HG02852 (cell line): ENCODE data around the gene HPS4.

ENCODE experiments used
- ATAC-seq: cut with Tn5 transposase; IDR thresholded peaks from one replicate; pipeline ENCODE4 v1.9.1; 2021; ENCODE audit warnings: mild to moderate bottlenecking, moderate library complexity; ENCODE audit not compliant: unreplicated experiment

The HPS4 gene

DNA sequence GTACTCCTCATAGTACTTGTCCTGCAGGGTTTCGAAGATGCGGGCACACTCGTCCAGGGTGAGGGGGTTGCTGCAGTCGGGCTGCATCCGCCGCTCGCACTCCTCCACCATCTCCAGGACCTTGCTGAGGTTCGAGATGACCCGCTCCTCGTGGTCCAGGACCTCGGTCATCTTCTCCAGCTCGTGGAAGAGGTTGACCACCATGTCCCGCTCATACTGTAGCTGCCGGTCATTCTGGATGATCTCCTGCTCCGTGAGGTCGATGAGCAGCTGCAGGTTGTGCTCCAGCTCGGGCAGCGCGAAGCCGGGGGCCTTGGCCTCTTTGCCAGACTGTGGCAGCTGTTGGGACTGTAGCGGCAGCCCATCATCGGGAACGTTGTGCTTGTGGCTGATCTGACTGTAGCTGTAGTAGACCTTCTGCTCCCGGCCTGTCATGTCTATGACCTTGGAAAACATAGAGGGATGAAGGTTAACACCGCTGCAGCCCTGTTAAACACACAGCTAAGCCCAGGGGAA is 15.7 kb upstream of the HPS4 start:
- no peak for ATAC-seq

- no peak for ATAC-seq
These were observed 12.9 kb upstream of the HPS4 start for GRCh38 chr22:26496456-26496855.

- no peak for ATAC-seq
These were observed 10.9 kb upstream of the HPS4 start for GRCh38 chr22:26494506-26494905.

DNA sequence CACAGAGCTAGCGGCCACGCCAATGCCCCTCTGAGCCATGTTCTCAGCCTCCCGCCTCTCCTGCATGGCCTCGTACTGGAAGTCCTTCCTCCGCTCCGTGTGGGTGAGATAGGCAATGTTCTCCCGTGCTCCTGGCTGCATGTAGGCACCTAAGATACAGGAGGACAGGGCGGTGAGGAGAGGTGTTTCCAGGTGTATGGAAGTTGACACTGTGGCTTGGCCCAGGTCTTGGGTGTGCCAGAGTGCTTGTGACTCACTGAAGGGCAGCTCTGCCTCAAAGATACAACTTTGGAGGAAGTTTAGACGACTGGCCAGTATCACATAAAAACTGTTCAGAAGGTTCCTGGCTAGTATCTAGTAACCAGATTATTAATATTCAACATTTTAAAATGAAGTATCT is 8.6 kb upstream of the HPS4 start:
- no peak for ATAC-seq

GRCh38 chr22:26489447-26490036 is 6.0 kb upstream of the HPS4 start:
- no peak for ATAC-seq

- ATAC-seq = no peak
These were observed 4.4 kb upstream of the HPS4 start for GRCh38 chr22:26487996-26488395.

GRCh38 chr22:26486394-26486793 is 2.8 kb upstream of the HPS4 start:
- ATAC-seq = no peak

- no peak for ATAC-seq
These were observed 2.3 kb upstream of the HPS4 start for GRCh38 chr22:26485806-26486390.

GRCh38 chr22:26485013-26485412 is 1.4 kb upstream of the HPS4 start:
- ATAC-seq = no peak

DNA sequence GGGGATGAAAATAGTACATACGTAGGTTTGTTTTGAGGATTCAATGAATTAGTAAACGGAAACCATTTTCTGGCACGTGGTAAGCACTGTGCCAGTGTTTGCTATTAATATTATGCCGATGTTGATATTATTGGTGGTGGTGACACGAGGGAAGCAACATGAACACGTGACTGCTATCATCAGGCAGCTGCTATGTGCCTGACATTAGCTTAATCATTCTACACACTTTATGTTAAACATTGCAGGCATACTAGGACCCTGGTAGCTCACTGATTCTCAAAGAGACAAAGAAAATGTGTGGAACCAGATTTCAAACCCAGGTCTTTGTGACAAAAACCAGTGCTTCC is 750 bp upstream of the HPS4 start:
- no peak for ATAC-seq

- ATAC-seq = no peak
These were observed 542 bp downstream of the HPS4 start for GRCh38 chr22:26483043-26483438.

GRCh38 chr22:26482161-26482560 is 1.4 kb downstream of the HPS4 start:
- no peak for ATAC-seq

- no peak for ATAC-seq
These were observed 1.9 kb downstream of the HPS4 start for GRCh38 chr22:26481694-26482093.

DNA sequence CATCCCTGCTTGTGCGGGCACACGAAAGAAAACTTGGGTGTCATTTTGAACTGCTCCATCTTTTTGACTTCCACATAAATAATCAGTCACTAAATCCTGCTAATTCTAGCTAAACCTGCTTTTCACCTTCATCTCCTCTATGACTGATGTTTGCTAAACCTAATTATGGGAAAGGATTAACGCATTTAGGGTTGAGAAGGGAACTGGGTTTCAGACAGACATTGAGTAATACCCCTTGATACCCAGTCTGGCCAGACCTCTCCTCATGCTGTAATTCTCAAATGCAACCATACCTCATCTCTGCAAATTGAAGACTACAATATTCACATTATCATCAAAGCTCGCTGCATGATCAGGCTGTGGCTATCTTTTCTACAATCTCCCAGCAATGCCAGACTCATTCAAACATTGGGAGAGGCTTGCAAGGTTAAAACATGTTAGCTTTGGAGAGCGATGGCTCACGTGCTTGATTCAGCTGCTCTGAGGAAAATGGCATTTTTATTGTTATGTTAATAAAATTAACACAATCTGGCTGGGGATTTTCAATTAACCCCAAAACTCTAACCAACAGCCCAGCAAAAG is 2.4 kb downstream of the HPS4 start:
- no peak for ATAC-seq

- no peak for ATAC-seq
These were observed 3.0 kb downstream of the HPS4 start for GRCh38 chr22:26480611-26480932.

- no peak for ATAC-seq
These were observed 3.6 kb downstream of the HPS4 start for GRCh38 chr22:26479792-26480610.

DNA sequence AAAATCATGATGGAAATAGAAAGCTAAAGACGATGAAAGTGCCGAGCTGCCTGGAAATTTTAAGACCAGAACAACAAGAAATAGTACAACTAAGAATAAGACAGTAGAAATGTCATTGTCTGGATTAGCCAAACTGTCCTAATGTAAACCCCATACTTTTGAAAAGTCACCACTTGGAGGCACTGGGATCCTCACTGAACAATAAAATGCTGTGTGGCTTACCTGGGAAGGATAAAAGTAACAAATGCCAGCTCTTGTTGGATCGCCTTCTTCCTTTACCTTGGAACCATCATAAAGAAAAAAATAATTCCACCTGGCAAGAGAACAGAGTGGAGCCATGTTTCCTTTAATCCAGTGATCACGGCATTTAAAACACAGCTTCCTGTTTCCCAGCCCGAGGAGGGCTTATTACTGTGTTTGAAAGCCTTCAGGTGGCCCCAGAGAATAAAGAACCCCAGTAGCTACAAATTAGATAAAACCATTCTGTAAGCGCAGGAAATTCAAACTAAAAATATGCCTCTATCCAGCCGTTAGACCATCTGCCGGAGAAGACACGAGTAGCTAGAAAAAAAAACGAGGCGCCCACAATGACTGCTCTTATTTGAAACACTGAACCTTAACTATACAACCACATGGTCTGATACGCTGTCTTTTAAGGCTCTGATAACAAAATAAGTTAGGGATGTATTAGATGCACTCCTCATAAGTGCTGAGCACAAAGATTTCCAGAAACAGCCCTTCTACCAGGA is 4.4 kb downstream of the HPS4 start:
- ATAC-seq = no peak

DNA sequence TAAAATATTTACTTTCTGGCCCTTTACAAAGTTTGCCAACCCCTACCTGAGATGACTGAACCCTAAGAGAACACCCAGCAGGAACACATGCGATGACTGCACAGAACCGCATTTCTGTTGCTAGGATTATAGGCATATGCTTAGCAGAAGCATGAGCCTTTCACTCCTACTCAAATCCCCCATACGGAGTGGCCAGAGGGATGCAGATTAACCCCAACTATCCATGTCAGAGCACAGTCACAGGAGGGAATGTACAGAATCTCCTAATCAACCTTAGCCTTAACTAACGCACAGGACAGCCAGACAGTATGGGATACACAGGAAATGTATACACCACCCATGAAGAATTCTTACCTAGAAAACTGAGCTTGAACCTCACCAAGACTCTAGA is 6.2 kb downstream of the HPS4 start:
- no peak for ATAC-seq

- ATAC-seq = no peak
These were observed 6.8 kb downstream of the HPS4 start for GRCh38 chr22:26476705-26477340.

- no peak for ATAC-seq
These were observed 8.9 kb downstream of the HPS4 start for GRCh38 chr22:26474682-26475081.

DNA sequence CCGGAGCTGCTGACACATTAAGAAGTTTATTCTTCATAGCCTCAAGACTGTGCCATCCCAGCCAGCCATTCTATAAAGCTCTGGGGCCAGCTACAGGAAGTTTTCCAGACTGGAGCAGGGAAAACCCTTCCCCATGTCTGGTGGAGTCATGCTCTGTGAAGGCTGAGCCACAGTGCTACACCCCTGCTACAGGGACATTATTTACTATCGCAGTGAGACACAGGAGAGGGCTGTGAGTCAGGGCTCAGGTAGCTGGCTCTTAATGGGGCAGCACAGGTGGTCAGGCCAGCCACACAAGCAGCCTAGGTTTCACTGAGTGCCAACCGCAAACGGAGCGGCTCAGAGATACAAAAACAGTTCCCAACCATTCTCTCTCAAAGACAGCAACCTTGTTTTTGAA is 12.1 kb downstream of the HPS4 start:
- no peak for ATAC-seq
